Calu3 (cell line): ENCODE results near the gene GRIA1. TPM values are rescaled to one million over a fixed set of nuclear protein-coding genes. Genes with fewer than 3 reads are reported as not detected.

Experiments used
- BruUV-seq: library from RNA; stranded (reverse); fragments of 400-500 nt; replicated peaks from 2 replicates; lab custom pipeline; 2021; lab: Mats Ljungman, UMichigan
- CTCF ChIA-PET: fragments of 300-600 bp; sonication (Branson Sonifier 250); formaldehyde crosslinking; loops from one replicate; lab custom pipeline; 2022; ENCODE audit warnings: antibody characterized with exemption; lab: Charles Lee
- DNase-seq: peaks from one replicate; pipeline ENCODE4 v3.0.0; 2022
- H3K27ac Mint-ChIP-seq: one replicate; pipeline ENCODE4 v1.8.0; 2022; ENCODE audit warnings: mixed read lengths; ENCODE audit not compliant: unreplicated experiment
- H3K27me3 Mint-ChIP-seq: one replicate; pipeline ENCODE4 v1.8.0; 2022; ENCODE audit warnings: mixed read lengths; ENCODE audit not compliant: unreplicated experiment
- H3K36me3 Mint-ChIP-seq: one replicate; pipeline ENCODE4 v1.8.0; 2022; ENCODE audit warnings: mild to moderate bottlenecking, moderate library complexity, mixed read lengths; ENCODE audit not compliant: insufficient read depth, unreplicated experiment
- H3K4me1 Mint-ChIP-seq: one replicate; pipeline ENCODE4 v1.8.0; 2022; ENCODE audit warnings: mild to moderate bottlenecking, low read depth, mixed read lengths; ENCODE audit not compliant: unreplicated experiment
- H3K4me3 Mint-ChIP-seq: one replicate; pipeline ENCODE4 v1.8.0; 2022; ENCODE audit warnings: mild to moderate bottlenecking, low read depth, moderate library complexity, mixed read lengths; ENCODE audit not compliant: unreplicated experiment
- H3K9me3 Mint-ChIP-seq: one replicate; pipeline ENCODE4 v1.8.0; 2022; ENCODE audit warnings: low read depth, mixed read lengths; ENCODE audit not compliant: unreplicated experiment
- CTCF ChIP-seq: fragments of 200-600 bp; IDR thresholded peaks from one replicate; pipeline ENCODE4 v1.8.0; 2022; ENCODE audit warnings: antibody characterized with exemption; ENCODE audit not compliant: unreplicated experiment
- intact Hi-C: fragments of 100-400 bp; cut with micrococcal nuclease; formaldehyde crosslinking; loops from one replicate; pipeline ENCODE4 v1.10.0; 2022; ENCODE audit not compliant: unreplicated experiment
- total RNA-seq: library from RNA; stranded (reverse); gene quantifications from 2 replicates; pipeline ENCODE4 v1.2.3, GENCODE V29; 2022

The GRIA1 gene
- total RNA-seq, 1 experiment from 2014 or later, result not detected

DNA sequence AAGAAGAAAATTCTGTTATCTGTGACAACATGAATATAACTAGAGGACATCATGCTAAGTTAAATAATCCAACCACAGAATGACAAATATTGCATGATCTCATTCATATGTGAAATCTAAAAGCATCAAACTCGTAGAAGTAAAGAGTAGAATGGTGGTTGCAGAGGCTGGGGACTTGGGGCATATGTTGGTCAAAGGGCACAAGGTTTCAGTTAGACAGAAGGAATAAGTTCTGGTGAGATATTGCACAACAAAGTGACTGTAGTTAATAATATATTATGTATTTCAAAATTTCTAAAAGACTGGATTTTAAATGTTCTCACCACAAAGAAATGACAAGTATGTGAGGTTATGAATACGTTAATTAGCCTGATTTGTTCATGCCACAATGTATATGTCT is 24.8 kb downstream of the GRIA1 start:
- CTCF ChIA-PET, result no interaction called here
- no peak for TF ChIP-seq CTCF
- H3K27ac Mint-ChIP-seq, result no peak overlapping the region
- BruUV-seq, result no TSS peak
- no peaks in the 10 kb centered on the region for H3K9me3 Mint-ChIP-seq
- no peak for DNase-seq
- peaks cover 23% of the 10 kb centered on the region for H3K27me3 Mint-ChIP-seq
- no peak overlapping the region for H3K4me3 Mint-ChIP-seq
- H3K4me1 Mint-ChIP-seq, result no peaks in the 10 kb centered on the region
- H3K36me3 Mint-ChIP-seq, result no peaks in the 10 kb centered on the region
- intact Hi-C loops, result no loop called here

GRCh38 chr5:153516504-153517240 is 26.2 kb downstream of the GRIA1 start:
- Mint-ChIP-seq H3K27me3 (peaks cover 9% of the 10 kb centered on the region), H3K4me3 (no peak overlapping the region), H3K9me3 (no peaks in the 10 kb centered on the region), H3K27ac (no peak overlapping the region), H3K4me1 (no peaks in the 10 kb centered on the region), H3K36me3 (no peaks in the 10 kb centered on the region)
- intact Hi-C loops, result no loop called here
- BruUV-seq, result no TSS peak
- DNase-seq, result no peak
- no peak for TF ChIP-seq CTCF
- CTCF ChIA-PET, result no interaction called here

DNA sequence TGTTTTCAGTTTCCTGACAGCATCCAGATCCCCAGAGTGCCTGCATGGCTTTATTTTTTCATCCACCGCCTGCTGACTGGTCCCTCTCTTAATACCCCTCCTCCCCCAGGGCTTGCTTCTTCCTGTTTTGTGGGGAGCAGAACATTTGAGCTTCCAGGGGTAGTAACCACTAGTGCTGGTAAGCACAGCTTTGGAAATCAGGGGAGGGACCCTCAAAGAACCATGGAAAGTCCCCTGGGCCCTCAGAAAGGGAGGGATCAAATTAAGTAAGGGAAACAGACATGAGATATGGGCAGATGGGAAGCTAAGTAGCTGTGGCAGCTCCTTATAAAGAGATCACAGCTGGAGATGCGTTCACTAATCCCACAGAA is 26.8 kb downstream of the GRIA1 start:
- BruUV-seq, result no TSS peak
- no peaks in the 10 kb centered on the region for H3K36me3 Mint-ChIP-seq
- no peak overlapping the region for H3K4me3 Mint-ChIP-seq
- no peak overlapping the region for H3K27ac Mint-ChIP-seq
- H3K27me3 Mint-ChIP-seq, result peaks cover 4% of the 10 kb centered on the region
- no peak for TF ChIP-seq CTCF
- intact Hi-C loops, result no loop called here
- CTCF ChIA-PET, result no interaction called here
- no peaks in the 10 kb centered on the region for H3K9me3 Mint-ChIP-seq
- H3K4me1 Mint-ChIP-seq, result no peaks in the 10 kb centered on the region
- no peak for DNase-seq

GRCh38 chr5:153520137-153520536 is 29.7 kb downstream of the GRIA1 start:
- DNase-seq, result no peak
- Mint-ChIP-seq H3K4me3 (no peak overlapping the region), H3K9me3 (no peaks in the 10 kb centered on the region), H3K36me3 (no peaks in the 10 kb centered on the region), H3K27ac (no peak overlapping the region), H3K4me1 (no peaks in the 10 kb centered on the region), H3K27me3 (no peaks in the 10 kb centered on the region)
- CTCF ChIA-PET, result no interaction called here
- no peak for TF ChIP-seq CTCF
- intact Hi-C loops, result no loop called here
- no TSS peak for BruUV-seq
